HepG2 (cell line): ENCODE data around the gene SDK1. TPM values are rescaled to one million over a fixed set of nuclear protein-coding genes. Genes with fewer than 3 reads are reported as not detected.

Experiments used
- ATAC-seq: fragments of 200-7000 bp; cut with Tn5 transposase; 3 replicates; pipeline ENCODE4 v1.9.1; 2020; ENCODE audit warnings: mild to moderate bottlenecking, moderate library complexity
- BruUV-seq: library from RNA; stranded (reverse); fragments of 400-500 nt; replicated peaks from 2 replicates; lab custom pipeline; 2021; lab: Mats Ljungman, UMichigan
- CTCF ChIA-PET: fragments of 300-600 bp; formaldehyde crosslinking; extraction: SDS; loops from one replicate; lab custom pipeline; 2021; ENCODE audit warnings: low total read pairs, inconsistent platforms, low intra/inter-chr PET ratio; lab: Yijun Ruan, JAX
- POLR2A ChIA-PET: fragments of 350-600 bp; sonication (Branson Sonifier 250); formaldehyde crosslinking; loops from one replicate; lab custom pipeline; 2020; ENCODE audit warnings: antibody characterized with exemption, inconsistent platforms; lab: Yijun Ruan, JAX
- DNase-seq: peaks from one replicate; pipeline ENCODE4 v3.0.0-alpha.2; 2015; ENCODE audit warnings: low spot score
- FAIRE-seq: peaks from 3 replicates; lab custom pipeline; 2011; peaks lifted over from hg19 to GRCh38; lab: Jason Lieb, UNC
- H2AFZ ChIP-seq: one replicate; pipeline ENCODE4 v1.6.1; 2011; ENCODE audit warnings: low read length, inconsistent platforms
- H3K27ac ChIP-seq: fragments of 300-600 bp; 3 replicates; pipeline ENCODE4 v1.8.0; 2011; ENCODE audit warnings: mixed run types, mild to moderate bottlenecking, mixed read lengths, low read length, inconsistent platforms; ENCODE audit not compliant: insufficient read depth; ENCODE audit errors: extremely low read length
- H3K27me3 ChIP-seq, 2 experiments: fragments of 200-600 bp in 1 of 2; 2 replicates in 1 of 2; 3 replicates in 1 of 2; pipeline versions ENCODE4 v1.6.0 to v1.8.0; 2011; ENCODE audit warnings: low read length in 2 of 2, mild to moderate bottlenecking in 2 of 2, moderate library complexity in 2 of 2, inconsistent platforms in 1 of 2; ENCODE audit not compliant: insufficient read depth in 2 of 2, control insufficient read depth in 1 of 2
- H3K36me3 ChIP-seq, 2 experiments: fragments of 200-600 bp in 1 of 2; replicated peaks in 1 of 2; 2 replicates in 1 of 2; 3 replicates in 1 of 2; pipeline versions ENCODE4 v1.5.1 to v1.8.0; 2011; ENCODE audit warnings: low read length in 2 of 2, inconsistent platforms in 1 of 2; ENCODE audit not compliant: insufficient read depth in 2 of 2, control insufficient read depth in 1 of 2
- H3K4me1 ChIP-seq: 2 replicates; pipeline ENCODE4 v1.5.1; 2012; ENCODE audit warnings: low read length, inconsistent platforms; ENCODE audit not compliant: insufficient read depth
- H3K4me2 ChIP-seq: 2 replicates; pipeline ENCODE4 v1.6.0; 2011; ENCODE audit warnings: low read depth, low read length, inconsistent platforms
- H3K4me3 ChIP-seq, 3 experiments: fragments of 200-600 bp in 1 of 3; sonication (generic), shearing (Covaris generic) in 1 of 3; replicated peaks in 1 of 3; 2 replicates each; pipeline ENCODE4 v1.5.1; 2011 to 2016; ENCODE audit warnings: low read length in 3 of 3, inconsistent platforms in 2 of 3, low read depth in 2 of 3, mild to moderate bottlenecking in 2 of 3, control low read depth in 1 of 3, mixed read lengths in 1 of 3; ENCODE audit not compliant: insufficient read depth in 1 of 3
- H3K79me2 ChIP-seq: one replicate; pipeline ENCODE4 v1.6.1; 2011; ENCODE audit warnings: low read length, inconsistent platforms; ENCODE audit not compliant: insufficient read depth
- H3K9ac ChIP-seq: 2 replicates; pipeline ENCODE4 v1.6.0; 2011; ENCODE audit warnings: mild to moderate bottlenecking, low read depth, low read length, inconsistent platforms; ENCODE audit not compliant: insufficient read depth
- H3K9me3 ChIP-seq: 2 replicates; pipeline ENCODE4 v1.5.1; 2012; ENCODE audit warnings: mild to moderate bottlenecking, low read length
- H4K20me1 ChIP-seq: 2 replicates; pipeline ENCODE4 v1.6.0; 2011; ENCODE audit warnings: inconsistent platforms, mild to moderate bottlenecking, low read length, moderate library complexity; ENCODE audit not compliant: insufficient read depth
- ATAD3A ChIP-seq: sonication (generic); formaldehyde crosslinking; IDR thresholded peaks from 2 replicates; pipeline ENCODE4 v1.4.0; 2020; ENCODE audit warnings: missing genetic modification reagents
- CBX5 ChIP-seq: sonication (generic); formaldehyde crosslinking; IDR thresholded peaks from 2 replicates; pipeline ENCODE4 v1.4.0; 2020; ENCODE audit warnings: missing genetic modification reagents, borderline replicate concordance
- ESRRA ChIP-seq: sonication (generic); formaldehyde crosslinking; IDR thresholded peaks from 2 replicates; pipeline ENCODE4 v1.5.1; 2020; ENCODE audit warnings: mild to moderate bottlenecking, low read depth, missing genetic modification reagents
- GFI1 ChIP-seq: sonication (generic); formaldehyde crosslinking; IDR thresholded peaks from 2 replicates; pipeline ENCODE4 v1.5.0; 2020; ENCODE audit warnings: missing genetic modification reagents, mild to moderate bottlenecking, borderline replicate concordance
- SKI ChIP-seq: fragments of 450-650 bp; IDR thresholded peaks from one replicate; pipeline ENCODE4 v1.6.1; 2018; ENCODE audit warnings: mild to moderate bottlenecking; ENCODE audit not compliant: partially characterized antibody
- SP140L ChIP-seq: sonication (generic); formaldehyde crosslinking; IDR thresholded peaks from 2 replicates; pipeline ENCODE4 v1.4.0; 2020; ENCODE audit warnings: missing genetic modification reagents, borderline replicate concordance
- ZKSCAN1 ChIP-seq: fragments of 150-350 bp; IDR thresholded peaks from 2 replicates; pipeline ENCODE4 v1.6.1; 2014; ENCODE audit warnings: low read length
- ZNF224 ChIP-seq: sonication (generic); formaldehyde crosslinking; IDR thresholded peaks from 2 replicates; pipeline ENCODE4 v1.5.0; 2020; ENCODE audit warnings: mild to moderate bottlenecking, missing genetic modification reagents
- ZNF614 ChIP-seq: IDR thresholded peaks from 2 replicates; pipeline ENCODE4 v1.6.1; 2018; ENCODE audit warnings: missing biosample characterization, missing genetic modification reagents, inconsistent platforms, borderline replicate concordance
- ZSCAN25 ChIP-seq: sonication (generic); formaldehyde crosslinking; IDR thresholded peaks from 2 replicates; pipeline ENCODE4 v1.8.0; 2022; ENCODE audit warnings: mild to moderate bottlenecking, missing genetic modification reagents
- ZXDC ChIP-seq: sonication (generic); formaldehyde crosslinking; IDR thresholded peaks from 2 replicates; pipeline ENCODE4 v1.5.0; 2020; ENCODE audit warnings: mild to moderate bottlenecking, missing genetic modification reagents
- WGBS: methylation state at CpG from one replicate; pipeline ENCODE4 v1.1.6; 2017; ENCODE audit warnings: low lambda C conversion rate; 5-methylcytosine and 5-hydroxymethylcytosine counted together
- in situ Hi-C: cut with HindIII; loops from 2 replicates; pipeline ENCODE4 v1.10.0; 2017; ENCODE audit warnings: low pct_unique_long_range_greater_than_20kb; ENCODE audit not compliant: extremely low pct_ligation_motif_present
- intact Hi-C: fragments of 100-400 bp; cut with micrococcal nuclease; formaldehyde crosslinking; loops from one replicate; pipeline ENCODE4 v1.10.0; 2022; ENCODE audit not compliant: unreplicated experiment
- polyA plus RNA-seq, 8 experiments: library from polyadenylated mRNA; depleted of rRNA in 3 of 8; stranded (reverse) in 7 of 8; unstranded in 1 of 8; fragments of >200 nt; fragmentation: Illumina TruSeq in 4 of 8; extraction: Trizol in 4 of 8; gene quantifications; 2 replicates each; pipeline versions ENCODE4 v1.2.1 to v1.2.3, GENCODE V29; 2011 to 2016; ENCODE audit warnings: low read depth in 4 of 8, missing spikeins in 1 of 8, mixed read lengths in 1 of 8; ENCODE audit not compliant: insufficient read depth in 1 of 8
- total RNA-seq, 5 experiments: library from RNA; depleted of rRNA; stranded (reverse); fragments of >200 nt; fragmentation: Illumina TruSeq; extraction: Trizol; gene quantifications; 2 replicates each; pipeline ENCODE4 v1.2.3, GENCODE V29; 2016; ENCODE audit warnings: low read depth in 1 of 5
- TF ChIP-seq, protein P1 (sequence below): sonication (generic); formaldehyde crosslinking; conservative IDR thresholded peaks from 2 replicates; pipeline ENCODE4 v1.8.0; 2022; ENCODE audit warnings: missing genetic modification reagents

The SDK1 gene
- total and polyA plus RNA-seq, 2 of the 13 experiments (the other 11 are each of a cell fraction or from before 2014, with no cell fraction given), result 0.35 to 2.4 TPM

DNA sequence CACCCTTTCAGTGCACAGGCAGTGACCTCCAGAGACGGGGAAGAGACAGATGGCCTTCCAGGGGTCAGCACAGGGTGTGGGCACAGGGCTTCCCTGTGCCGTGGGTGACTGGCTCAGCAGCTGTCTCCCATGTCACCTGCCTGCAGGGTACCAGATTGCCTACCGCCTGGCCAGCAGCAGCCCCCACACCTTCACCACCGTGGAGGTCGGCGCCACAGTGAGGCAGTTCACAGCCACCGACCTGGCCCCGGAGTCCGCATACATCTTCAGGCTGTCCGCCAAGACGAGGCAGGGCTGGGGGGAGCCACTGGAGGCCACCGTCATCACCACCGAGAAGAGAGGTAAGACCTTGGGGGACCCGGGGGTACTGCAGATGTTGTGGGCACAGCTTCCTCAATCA lies 844.5 kb downstream of the SDK1 start:
- H3K9me3 ChIP-seq, result no peaks in the 10 kb centered on the region
- H3K4me3 ChIP-seq, result no peak overlapping the region
- H3K4me1 ChIP-seq, result peaks cover 6% of the 10 kb centered on the region; the same call in 1 of the 2 replicates
- DNase-seq, result no peak
- H3K4me2 ChIP-seq, result no peak overlapping the region
- no peak for TF ChIP-seq ZNF614 (CRISPR knock-in tag)
- TF ChIP-seq CBX5 (CRISPR knock-in tag), result no peak
- TF ChIP-seq ZSCAN25 (CRISPR knock-in tag), result no peak
- TF ChIP-seq ESRRA (CRISPR knock-in tag), result no peak
- H4K20me1 ChIP-seq, result no peaks in the 10 kb centered on the region
- 89% methylated on average over 11 of the region's 14 CpGs for WGBS
- no peak for ATAC-seq
- ChIA-PET CTCF (no interaction called here), POLR2A (no interaction called here)
- H3K27me3 ChIP-seq, result no peaks in the 10 kb centered on the region
- BruUV-seq, result no TSS peak
- no peak overlapping the region for H3K9ac ChIP-seq
- no peak overlapping the region for H3K27ac ChIP-seq
- H3K79me2 ChIP-seq, result no peaks in the 10 kb centered on the region
- intact Hi-C loops (no loop called here), in situ Hi-C loops (no loop called here)
- no peak overlapping the region for H2AFZ ChIP-seq
- no peak for FAIRE-seq
- no peaks in the 10 kb centered on the region for H3K36me3 ChIP-seq

GRCh38 chr7:4147926-4148620 lies 847.0 kb downstream of the SDK1 start:
- FAIRE-seq (no peak), ATAC-seq (no peak), DNase-seq (no peak)
- no peak overlapping the region for H3K4me2 ChIP-seq
- peaks cover 20% of the 10 kb centered on the region for H3K4me1 ChIP-seq
- no peak overlapping the region for H3K4me3 ChIP-seq
- H3K27ac ChIP-seq, result no peak overlapping the region
- 85% methylated on average over 27 of the region's 28 CpGs for WGBS
- H3K9ac ChIP-seq, result no peak overlapping the region
- ChIA-PET CTCF (no interaction called here), POLR2A (no interaction called here)
- H4K20me1 ChIP-seq, result no peaks in the 10 kb centered on the region
- H3K36me3 ChIP-seq, result no peaks in the 10 kb centered on the region
- intact Hi-C loops, result no loop called here
- no peak overlapping the region for H2AFZ ChIP-seq
- in situ Hi-C loops, result no loop called here
- no peaks in the 10 kb centered on the region for H3K79me2 ChIP-seq
- no peaks in the 10 kb centered on the region for H3K27me3 ChIP-seq
- no peaks in the 10 kb centered on the region for H3K9me3 ChIP-seq
- TF ChIP-seq SKI (no peak), ATAD3A (CRISPR knock-in tag) (no peak), ZKSCAN1 (no peak), ZNF224 (CRISPR knock-in tag) (no peak), CBX5 (CRISPR knock-in tag) (no peak), SP140L (CRISPR knock-in tag) (no peak), GFI1 (no peak), ZXDC (CRISPR knock-in tag) (no peak)
- TF ChIP-seq, protein P1, sequence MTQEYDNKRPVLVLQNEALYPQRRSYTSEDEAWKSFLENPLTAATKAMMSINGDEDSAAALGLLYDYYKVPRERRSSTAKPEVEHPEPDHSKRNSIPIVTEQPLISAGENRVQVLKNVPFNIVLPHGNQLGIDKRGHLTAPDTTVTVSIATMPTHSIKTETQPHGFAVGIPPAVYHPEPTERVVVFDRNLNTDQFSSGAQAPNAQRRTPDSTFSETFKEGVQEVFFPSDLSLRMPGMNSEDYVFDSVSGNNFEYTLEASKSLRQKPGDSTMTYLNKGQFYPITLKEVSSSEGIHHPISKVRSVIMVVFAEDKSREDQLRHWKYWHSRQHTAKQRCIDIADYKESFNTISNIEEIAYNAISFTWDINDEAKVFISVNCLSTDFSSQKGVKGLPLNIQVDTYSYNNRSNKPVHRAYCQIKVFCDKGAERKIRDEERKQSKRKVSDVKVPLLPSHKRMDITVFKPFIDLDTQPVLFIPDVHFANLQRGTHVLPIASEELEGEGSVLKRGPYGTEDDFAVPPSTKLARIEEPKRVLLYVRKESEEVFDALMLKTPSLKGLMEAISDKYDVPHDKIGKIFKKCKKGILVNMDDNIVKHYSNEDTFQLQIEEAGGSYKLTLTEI (CRISPR knock-in tag), result no peak
- TF ChIP-seq, all 625 proteins: peak for 0
- BruUV-seq, result no TSS peak
